ENCODE measurements around the gene HMX1.

Gene HMX1

GRCh38 chr4:8867624-8868320 lies 3.9 kb downstream of the HMX1 start:
- no peak for DNase-seq

DNA sequence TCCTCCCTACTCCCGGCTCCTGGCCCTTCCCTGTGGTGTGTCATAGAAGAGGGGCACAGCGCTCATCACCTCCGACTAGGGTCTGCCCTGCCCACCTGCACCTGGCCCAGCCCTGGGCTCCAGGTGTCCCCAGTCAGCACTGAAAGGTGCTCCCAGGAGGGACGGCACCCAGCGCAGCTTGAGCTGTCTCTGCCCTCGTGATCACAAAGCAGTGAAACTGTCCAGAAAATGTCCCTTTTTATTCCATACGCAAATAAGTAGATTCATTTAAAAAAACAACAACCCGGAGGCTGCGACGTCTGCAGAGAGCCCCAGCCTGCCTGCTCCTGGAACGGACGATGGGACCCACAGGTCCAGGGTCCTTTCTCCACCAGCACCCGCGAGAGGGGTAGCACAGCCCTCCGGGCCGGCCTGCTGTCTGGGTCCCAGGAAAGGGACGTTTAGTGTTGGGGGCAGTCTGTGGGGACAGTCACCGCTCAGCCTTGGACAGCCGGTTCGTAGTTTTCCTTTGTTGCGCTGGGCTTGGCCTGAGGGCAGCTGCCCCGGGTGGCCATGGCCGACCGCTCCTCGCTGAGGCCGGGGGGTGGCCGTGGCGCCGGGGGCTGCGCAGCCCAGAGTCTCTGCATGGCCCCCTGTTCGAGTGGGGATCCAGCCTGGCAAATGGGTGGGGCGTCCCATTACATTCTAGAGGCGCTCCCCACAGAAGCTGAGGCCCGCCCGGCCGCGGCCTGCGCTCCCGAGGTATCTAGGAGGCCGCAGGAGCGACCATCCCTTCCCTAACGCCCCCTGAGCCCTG lies 4.6 kb downstream of the HMX1 start:
- no peak for DNase-seq

DNA sequence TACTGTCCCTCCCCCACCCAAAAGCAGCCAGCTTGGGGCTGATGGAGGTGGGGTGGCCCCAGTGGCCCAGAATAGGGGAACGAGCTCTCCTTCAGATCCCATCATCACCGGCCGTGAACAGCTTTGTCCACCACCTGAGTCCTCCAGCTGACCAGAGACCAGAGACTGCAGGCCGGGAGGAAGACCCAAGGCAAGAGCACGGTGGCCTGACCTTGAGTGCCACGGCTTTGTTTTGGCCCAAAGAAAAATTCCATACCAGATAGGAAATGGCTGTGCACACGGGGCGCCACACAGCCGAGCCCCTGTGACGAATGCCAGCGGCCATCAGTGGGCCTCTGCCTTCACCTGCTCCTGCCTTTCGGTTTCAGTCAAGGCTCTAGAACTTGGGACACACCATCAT lies 5.2 kb downstream of the HMX1 start:
- no peak for DNase-seq

GRCh38 chr4:8865681-8866310 lies 5.8 kb downstream of the HMX1 start:
- DNase-seq: no peak

DNA sequence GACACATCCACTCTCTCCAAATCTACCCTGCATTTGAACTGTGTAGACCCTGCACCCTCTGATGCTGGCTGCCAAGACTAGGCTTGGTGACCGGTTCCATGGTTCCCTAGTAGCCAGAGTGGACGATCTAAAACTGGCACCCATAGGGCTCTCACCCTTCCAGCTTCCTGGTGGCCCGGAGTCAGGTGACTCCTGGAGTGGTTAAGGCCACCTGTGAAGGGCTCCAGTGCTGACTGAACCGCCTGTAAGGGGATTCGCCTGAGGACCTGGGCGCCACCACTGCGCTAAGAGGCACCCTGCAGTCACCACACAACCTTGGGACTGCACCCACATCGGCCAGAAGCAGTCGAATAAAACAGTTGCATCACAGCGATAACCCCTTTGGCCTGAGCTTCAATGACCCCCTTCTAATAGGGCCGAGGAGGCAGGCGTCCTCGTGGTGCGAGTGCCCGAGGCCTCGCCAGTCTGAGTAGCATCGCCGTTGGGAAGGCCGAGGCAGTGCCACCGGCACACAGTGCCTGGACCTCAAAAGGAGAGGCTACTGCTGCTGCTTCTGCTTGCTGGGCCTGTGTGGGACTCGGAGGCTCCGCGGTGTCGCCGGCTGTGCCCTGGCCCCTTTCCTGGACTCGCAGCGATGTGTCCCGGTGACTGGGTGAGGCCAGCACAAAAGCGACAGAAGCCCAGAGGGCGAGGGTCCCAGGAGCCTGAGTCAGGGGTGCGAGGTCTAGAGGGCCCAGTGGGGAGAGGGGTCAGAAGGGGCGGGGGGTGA lies 6.5 kb downstream of the HMX1 start:
- no peak for DNase-seq

DNA sequence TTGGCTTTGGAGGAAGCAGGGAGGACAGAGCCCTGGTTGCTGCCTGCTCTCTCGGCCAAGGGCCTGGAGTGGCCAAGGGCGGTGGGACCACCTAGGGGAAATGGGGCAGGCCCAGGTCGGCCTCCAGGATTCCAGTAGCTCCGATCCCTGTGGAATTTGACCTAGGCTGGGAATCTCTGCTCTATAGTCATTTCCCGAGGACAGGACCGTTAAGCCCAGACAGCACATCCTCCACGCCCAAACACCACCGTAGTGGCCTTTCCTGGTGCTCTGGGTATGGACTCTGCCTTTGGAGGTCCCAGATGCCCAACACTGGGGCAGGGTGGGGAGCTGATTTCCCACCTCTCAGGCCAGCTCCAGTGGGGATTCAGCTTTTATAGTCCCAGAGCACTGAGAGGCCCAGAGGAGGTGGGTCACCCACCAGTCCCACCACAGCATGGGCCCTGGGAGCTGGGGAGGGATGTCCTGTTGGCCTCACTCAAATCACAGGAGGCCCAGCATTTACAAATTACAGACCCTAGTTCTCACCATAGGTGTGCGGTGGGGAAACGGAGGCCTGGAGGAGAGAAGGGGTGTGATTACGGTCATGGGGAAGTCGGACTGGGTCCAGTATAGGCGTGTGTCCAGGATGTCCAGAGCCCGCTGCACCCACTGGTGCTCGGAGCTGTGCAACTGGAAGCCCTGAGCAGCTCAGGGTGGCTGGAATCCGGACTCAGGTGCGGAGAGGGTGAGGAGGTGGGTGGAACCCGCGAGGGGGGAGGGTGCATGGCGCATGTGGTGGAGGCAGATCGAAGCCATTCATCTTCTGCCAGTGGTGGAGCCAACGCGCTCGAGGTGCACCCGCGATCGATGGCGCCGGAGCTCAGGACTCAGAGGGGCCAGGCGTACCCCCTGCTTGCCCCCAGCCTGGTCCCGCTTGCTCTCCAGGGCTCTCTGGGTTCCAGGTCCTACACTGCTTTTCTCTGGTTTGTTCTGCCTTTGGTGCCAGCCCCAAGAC lies 7.7 kb downstream of the HMX1 start:
- no peak for DNase-seq

- no peak for DNase-seq
Measured at GRCh38 chr4:8862800-8863685, 8.6 kb downstream of the HMX1 start.

DNA sequence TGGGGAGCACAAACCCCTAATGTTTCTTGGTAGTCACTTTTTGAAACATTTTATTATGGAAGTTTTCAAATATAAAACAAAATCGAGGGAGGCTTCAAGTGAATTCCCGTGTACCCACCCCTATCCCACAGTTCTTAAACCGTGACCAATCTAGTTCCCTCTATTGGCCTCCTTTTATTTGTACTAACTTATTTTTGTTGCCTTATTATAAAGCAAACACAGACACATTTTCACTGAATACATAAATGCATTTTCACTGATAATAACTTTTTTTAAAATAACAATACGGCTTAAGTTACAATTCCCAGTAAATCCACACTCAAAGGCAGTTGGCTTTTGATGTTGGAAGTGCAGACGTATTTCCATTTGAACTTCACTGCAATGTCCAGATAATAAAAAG lies 9.3 kb downstream of the HMX1 start:
- no peak for DNase-seq

- no peak for DNase-seq
Measured at GRCh38 chr4:8861576-8862295, 9.9 kb downstream of the HMX1 start.

GRCh38 chr4:8860892-8861575 lies 10.6 kb downstream of the HMX1 start:
- no peak for DNase-seq

DNA sequence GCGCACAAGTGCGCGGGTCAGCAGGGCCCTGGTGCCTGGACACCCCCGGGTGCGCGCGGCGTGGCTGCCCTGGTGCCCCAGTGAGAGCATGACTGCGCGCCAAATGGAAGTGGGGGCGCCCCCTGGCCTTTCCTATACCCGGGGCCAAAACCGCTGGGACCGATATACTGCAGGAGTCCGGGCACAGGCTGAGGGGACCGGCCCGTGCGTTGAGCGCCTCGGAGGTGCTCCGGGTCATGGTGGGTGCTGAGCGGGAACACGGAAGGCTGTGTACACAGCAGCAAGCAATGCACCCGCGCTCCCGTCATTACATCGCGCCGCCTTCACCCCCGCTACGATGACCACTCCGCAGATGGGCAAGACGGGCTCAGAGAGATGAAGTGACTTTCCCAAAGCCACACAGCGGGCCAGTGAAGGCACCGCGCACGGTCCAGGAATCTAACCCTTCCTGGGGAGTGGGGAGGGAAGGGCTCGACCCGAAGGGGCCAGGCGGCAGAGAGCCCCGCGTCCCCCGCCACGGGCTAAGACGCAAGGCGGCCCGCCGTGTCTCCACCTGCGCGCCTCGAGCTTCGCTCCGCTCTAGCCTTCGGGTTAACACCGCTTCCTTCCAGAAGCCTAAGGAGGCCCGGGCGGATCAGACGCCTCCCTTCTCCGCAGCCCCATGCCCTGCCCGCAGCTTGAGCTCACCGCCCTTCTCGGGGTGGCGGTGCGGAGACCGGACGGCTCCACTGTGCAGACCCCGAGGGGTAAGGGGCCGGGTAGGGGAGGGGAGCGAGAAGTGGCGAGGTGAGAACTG lies 11.3 kb downstream of the HMX1 start:
- DNase-seq: no peak

DNA sequence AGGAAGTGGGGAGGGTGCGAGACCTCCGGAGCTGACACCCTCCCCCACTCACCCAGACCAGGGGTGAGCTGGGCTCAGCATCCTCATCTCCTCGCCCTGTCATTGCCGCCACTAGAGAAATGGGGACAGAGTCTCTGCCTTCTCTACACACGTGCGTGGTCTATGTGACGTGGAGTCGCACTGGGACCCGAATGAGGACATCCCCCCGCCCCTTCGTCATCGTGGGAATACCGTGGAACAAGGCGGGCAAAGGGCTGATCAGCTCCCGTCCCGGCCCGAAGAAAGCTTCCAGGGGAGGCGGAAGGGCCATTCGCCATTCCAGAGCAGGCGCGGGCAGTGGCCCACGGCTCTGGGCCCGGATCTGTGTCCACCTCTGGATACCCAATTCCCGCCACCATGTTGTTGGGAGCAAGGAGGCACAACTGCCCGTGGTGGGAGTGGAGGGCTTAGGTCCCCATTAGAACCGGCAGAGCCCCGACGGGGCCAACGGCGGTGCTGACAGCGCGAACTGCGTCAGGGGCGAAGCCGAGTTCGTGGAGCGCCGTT lies 12.0 kb downstream of the HMX1 start:
- DNase-seq: no peak

- no peak for DNase-seq
Measured at GRCh38 chr4:8858701-8859210, 12.9 kb downstream of the HMX1 start.

GRCh38 chr4:8857766-8858700 lies 13.6 kb downstream of the HMX1 start:
- DNase-seq: no peak

- no peak for DNase-seq
Measured at GRCh38 chr4:8856835-8857621, 14.6 kb downstream of the HMX1 start.

DNA sequence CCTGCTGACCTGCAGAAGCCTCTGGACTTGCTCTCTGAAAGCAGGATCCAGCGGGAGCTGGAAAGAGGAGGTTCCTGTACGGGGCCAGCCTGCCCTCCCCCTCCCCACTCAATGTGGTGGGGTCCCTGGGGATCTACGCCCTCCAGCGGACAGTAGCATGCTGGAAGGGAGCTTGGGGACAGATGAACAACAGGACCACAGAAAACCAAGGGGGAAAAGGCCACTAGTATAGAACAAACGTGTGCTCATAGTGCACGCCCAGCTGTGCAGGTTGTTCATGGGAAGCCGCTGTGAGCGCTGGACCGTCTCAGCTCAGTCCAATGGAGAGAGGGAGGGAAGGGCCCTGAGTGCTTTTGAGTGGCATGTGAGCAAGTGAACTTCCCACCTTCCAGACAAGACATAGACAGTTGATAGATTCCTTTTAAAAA lies 15.8 kb downstream of the HMX1 start:
- no peak for DNase-seq

Measured in inflammatory macrophage treated with lipopolysaccharide for 4 hours (primary cell).